Adrenal gland (tissue), 12 donors: ENCODE measurements around the gene LRRC25. TPM values are rescaled to one million over a fixed set of nuclear protein-coding genes. Genes with fewer than 3 reads are reported as not detected.
A peak's percentile ranks its signal among the peaks of the same experiment; 100 is the strongest.

ENCODE experiments used
- DNase-seq, 7 donors: peaks; one replicate each; pipeline ENCODE4 v3.0.0-alpha.2; 2019 to 2020
- H3K27ac ChIP-seq, 5 donors: fragments of 200-600 bp; sonication (generic) in 4 of 5; 1 replicate in 3 of 5; 2 replicates in 2 of 5; pipeline versions ENCODE4 v1.5.1 to v1.8.0; 2016 to 2020; ENCODE audit warnings: mild to moderate bottlenecking in 1 of 5
- H3K27me3 ChIP-seq: fragments of 200-600 bp; 2 replicates; pipeline ENCODE4 v1.8.0; 2021
- H3K36me3 ChIP-seq, 2 donors: fragments of 200-600 bp; replicated peaks in 1 of 2; 1 replicate in 1 of 2; 2 replicates in 1 of 2; pipeline versions ENCODE4 v1.5.1 to v1.8.0; 2018 to 2022
- H3K4me1 ChIP-seq, 2 donors: fragments of 200-600 bp; replicated peaks in 1 of 2; 1 replicate in 1 of 2; 2 replicates in 1 of 2; pipeline versions ENCODE4 v1.5.1 to v1.8.0; 2018 to 2021
- H3K4me3 ChIP-seq, 4 donors: fragments of 200-600 bp; sonication (generic) in 3 of 4; one replicate each; pipeline ENCODE4 v1.5.1; 2016 to 2018
- H3K9me3 ChIP-seq, 3 donors: fragments of 200-600 bp; sonication (generic) in 1 of 3; replicated peaks in 1 of 3; 1 replicate in 2 of 3; 2 replicates in 1 of 3; pipeline versions ENCODE4 v1.5.1 to v1.8.0; 2016 to 2021
- CTCF ChIP-seq, 6 experiments: fragments of 450-650 bp in 4 of 6; fragments of 200-600 bp in 2 of 6; sonication (generic) in 1 of 6; IDR thresholded peaks; 1 replicate in 5 of 6; 2 replicates in 1 of 6; pipeline versions ENCODE4 v1.5.1 to v1.8.0; 2016 to 2021; ENCODE audit warnings: antibody characterized with exemption in 6 of 6, mild to moderate bottlenecking in 2 of 6, moderate library complexity in 1 of 6
- POLR2A ChIP-seq, 2 donors: fragments of 450-650 bp; IDR thresholded peaks; one replicate each; pipeline ENCODE4 v1.6.1; 2017; ENCODE audit warnings: antibody characterized with exemption in 2 of 2, mild to moderate bottlenecking in 2 of 2, moderate library complexity in 1 of 2
- WGBS, 4 donors: extraction: QIAGEN DNeasy Blood & Tissue Kit in 2 of 4; methylation state at CpG; one replicate each; pipeline versions ENCODE4 v1.1.5 to v1.1.7; 2013 to 2017; 5-methylcytosine and 5-hydroxymethylcytosine counted together
- intact Hi-C, 2 donors: fragments of 100-400 bp; cut with DNase I; formaldehyde crosslinking; loops; one replicate each; pipeline versions ENCODE4 v1.14.1 to v1.15.0; 2022 to 2023
- polyA plus RNA-seq, 3 donors: library from polyadenylated mRNA; stranded (reverse); fragments of 200-250 nt in 2 of 3; fragments of 350-450 nt in 1 of 3; fragmentation: Illumina TruSeq in 1 of 3; extraction: RNeasy Lipid Tissue Mini Kit (QIAGEN cat#74804) in 1 of 3; gene quantifications; one replicate each; pipeline ENCODE4 v1.2.3, GENCODE V29; 2013 to 2014
- total RNA-seq, 9 donors: library from RNA; depleted of rRNA in 4 of 9; stranded (reverse); fragments of >200 nt in 4 of 9; fragments of 120-200 nt in 1 of 9; fragmentation: NEBNext Ultra II Directional in 1 of 9; extraction: Animal tissue kit (Norgen Biotek cat#: 25700) in 1 of 9; gene quantifications; one replicate each; pipeline versions ENCODE4 v1.1.0 to v1.2.4, GENCODE V29; 2013 to 2023
- donor health status: healthy with polysubstance abuse.
- donor health status: Bipolar disorder and iron deficiency.
- donor health status: DM: yes; HTN: yes; CAD: no.
- donor health status: DM: no; HTN: no; CAD: no.
- donor health status: DM: no; HTN: no; CAD: no.
- donor health status: DM: yes; HTN: yes; CAD: no.

Gene LRRC25
- total and polyA plus RNA-seq, 12 donors: 1.5 to 38.2 (median 17.0) TPM

GRCh38 chr19:18430417-18431144, 33.2 kb upstream of the LRRC25 start:
- H3K4me1 ChIP-seq: peaks cover 24 to 43% of the 10 kb centered on the region in 2 donors
- H3K27ac ChIP-seq: no peak overlapping the region
- no peaks in the 10 kb centered on the region for H3K27me3 ChIP-seq
- no peak overlapping the region for H3K4me3 ChIP-seq
- 83 to 97% (median 86%) methylated on average over 9 to 21 of the region's 21 CpGs for WGBS, 4 donors
- intact Hi-C loops: no loop called here
- peak in 4 of 7 donors; percentile 21 to 41 (median 34) for DNase-seq
- TF ChIP-seq POLR2A (IDR thresholded peaks at IDR 0.05): no peak
- no peak for TF ChIP-seq CTCF (IDR thresholded peaks at IDR 0.05)
- H3K9me3 ChIP-seq: no peaks in the 10 kb centered on the region
- H3K36me3 ChIP-seq: no peaks in the 10 kb centered on the region

- Histone ChIP-seq H3K27ac (peak overlapping the region in 4 of 5 donors; percentile 40 to 81 (median 67)), H3K4me1 (peaks cover 24 to 49% of the 10 kb centered on the region in 2 donors), H3K9me3 (no peaks in the 10 kb centered on the region), H3K4me3 (peak overlapping the region in 1 of 4 donors; percentile 25), H3K36me3 (no peaks in the 10 kb centered on the region), H3K27me3 (no peaks in the 10 kb centered on the region)
- WGBS, 4 donors: 44 to 84% (median 48%) methylated on average over 4 to 13 of the region's 13 CpGs
- intact Hi-C loops: no loop called here
- peak in 4 of 7 donors; percentile 33 to 60 (median 39) for DNase-seq
- TF ChIP-seq CTCF (IDR thresholded peaks at IDR 0.05) (no peak), POLR2A (IDR thresholded peaks at IDR 0.05) (no peak)
These were observed 32.4 kb upstream of the LRRC25 start for GRCh38 chr19:18429717-18430416.

- no peaks in the 10 kb centered on the region for H3K36me3 ChIP-seq
- H3K4me3 ChIP-seq: peak overlapping the region in 2 of 4 donors; percentile 16 to 25
- 3 to 7% (median 4%) methylated on average over 6 to 76 of the region's 77 CpGs; no CpG with 5 or more reads in 1 of the 4 donors for WGBS, 4 donors
- H3K9me3 ChIP-seq: no peaks in the 10 kb centered on the region
- H3K27ac ChIP-seq: peak overlapping the region in 4 of 5 donors; percentile 40 to 81 (median 67)
- H3K27me3 ChIP-seq: no peaks in the 10 kb centered on the region
- intact Hi-C loops: no loop called here
- TF ChIP-seq CTCF (IDR thresholded peaks at IDR 0.05) (no peak), POLR2A (IDR thresholded peaks at IDR 0.05) (peak in 1 of 2 donors; percentile 44)
- H3K4me1 ChIP-seq: peaks cover 24 to 49% of the 10 kb centered on the region in 2 donors
- DNase-seq: peak; percentile 80 to 94 (median 85)
These were observed 31.6 kb upstream of the LRRC25 start for GRCh38 chr19:18428787-18429674.
